ENCODE data around the gene TMEM19. TPM values are rescaled to one million over a fixed set of nuclear protein-coding genes. Genes with fewer than 3 reads are reported as not detected.
"Not testable (repeated sequence)": the region's sequence is repeated elsewhere in the genome, so short reads cannot be mapped to it uniquely, and the experiment has no call there.

TMEM19 gene
- total RNA-seq, 1 donor from 2014 or later, result 29.9 TPM

DNA sequence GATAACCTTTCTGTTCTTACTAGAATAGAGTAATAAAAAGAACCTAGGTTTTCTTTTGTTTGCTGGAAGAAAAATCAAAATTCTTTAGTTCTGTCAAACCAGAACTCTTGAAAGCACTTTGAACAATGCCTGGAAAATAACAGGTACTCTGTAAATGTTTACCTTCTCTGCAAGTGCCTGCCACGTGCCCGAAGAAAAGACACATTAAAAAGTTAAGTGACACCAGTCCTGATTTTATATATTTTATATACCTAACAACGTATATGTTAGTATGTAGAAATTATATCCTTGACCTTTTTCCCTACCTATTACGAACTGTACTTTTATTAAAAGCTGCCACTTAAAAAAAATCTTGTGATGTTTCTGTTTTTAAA lies 20.8 kb upstream of the TMEM19 start:
- DNase-seq (ENCODE audit: low read depth, low spot score), result no peak

- DNase-seq (ENCODE audit: low read depth, low spot score), result no peak
Measured at GRCh38 chr12:71666259-71666658, 19.6 kb upstream of the TMEM19 start.

GRCh38 chr12:71671311-71671710 lies 14.6 kb upstream of the TMEM19 start:
- DNase-seq (ENCODE audit: low read depth, low spot score), result no peak

DNA sequence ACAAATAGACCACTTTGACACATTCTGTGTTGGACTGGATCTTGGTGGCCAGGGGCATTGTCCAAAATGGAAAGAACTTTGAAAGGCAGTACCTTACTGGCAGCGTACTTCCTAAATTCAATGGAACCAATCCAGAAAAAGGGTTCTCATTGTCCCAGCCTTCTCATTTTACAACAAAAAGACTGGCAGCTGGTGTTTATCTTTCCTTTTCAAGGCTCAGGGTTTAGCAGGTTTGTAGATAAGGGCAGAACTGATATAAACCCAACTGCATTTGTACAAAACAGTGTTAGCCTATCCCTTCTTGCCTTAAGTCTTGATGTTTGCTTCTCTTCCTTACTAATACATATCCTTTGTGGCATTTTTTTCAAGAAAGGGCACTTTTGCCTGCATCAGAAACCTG lies 14.1 kb upstream of the TMEM19 start:
- DNase-seq (ENCODE audit: low read depth, low spot score), result no peak

DNA sequence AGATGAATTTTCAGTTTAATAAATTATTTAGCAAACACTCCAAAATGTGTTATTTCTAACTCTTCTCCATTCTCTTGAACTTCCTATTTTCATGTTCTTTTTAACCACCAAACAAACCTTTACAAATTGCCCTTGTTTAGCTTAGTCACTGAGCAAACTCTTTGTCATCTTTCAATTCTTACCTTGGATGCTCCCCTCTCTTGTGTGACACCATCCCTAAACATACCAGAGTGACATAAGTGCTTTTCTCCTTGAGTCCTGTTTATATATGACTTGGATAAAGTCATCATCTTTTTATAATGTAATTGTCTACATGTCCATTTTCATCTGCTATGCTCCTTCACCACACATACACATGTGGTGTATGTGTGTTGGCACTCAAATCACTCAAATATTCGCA lies 3.4 kb upstream of the TMEM19 start:
- DNase-seq (ENCODE audit: low read depth, low spot score), result no peak

- DNase-seq (ENCODE audit: low read depth, low spot score), result no peak
Measured at GRCh38 chr12:71683633-71684032, 2.2 kb upstream of the TMEM19 start.

GRCh38 chr12:71684081-71684480 lies 1.8 kb upstream of the TMEM19 start:
- DNase-seq (ENCODE audit: low read depth, low spot score), result no peak

DNA sequence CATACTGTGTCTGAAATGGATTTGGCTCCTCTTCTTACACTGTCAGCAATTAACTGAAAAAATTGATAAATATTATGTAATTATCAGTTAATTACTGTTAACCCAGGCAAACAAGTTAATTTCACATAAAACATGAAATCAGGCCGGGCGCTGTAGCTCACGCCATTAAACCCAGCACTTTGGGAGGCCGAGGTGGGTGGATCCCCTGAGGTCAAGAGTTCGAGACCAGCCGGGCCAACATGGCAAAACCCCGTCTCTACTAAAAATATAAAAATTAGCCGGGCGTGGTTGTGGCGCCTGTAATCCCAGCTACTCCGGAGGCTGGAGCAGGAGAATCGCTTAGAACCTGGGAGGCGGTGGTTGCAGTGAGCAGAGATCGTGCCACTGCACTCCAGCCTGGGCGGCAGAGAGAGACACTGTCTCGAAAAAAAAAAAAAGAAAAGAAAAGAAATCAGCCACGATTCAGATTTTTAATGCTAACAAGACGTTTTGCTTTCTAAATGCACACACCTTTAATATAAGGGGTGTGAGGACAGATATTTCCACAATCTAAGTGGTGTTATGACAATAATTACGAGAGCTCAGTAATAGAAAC lies 473 bp upstream of the TMEM19 start:
- no peak for DNase-seq (ENCODE audit: low read depth, low spot score)

DNA sequence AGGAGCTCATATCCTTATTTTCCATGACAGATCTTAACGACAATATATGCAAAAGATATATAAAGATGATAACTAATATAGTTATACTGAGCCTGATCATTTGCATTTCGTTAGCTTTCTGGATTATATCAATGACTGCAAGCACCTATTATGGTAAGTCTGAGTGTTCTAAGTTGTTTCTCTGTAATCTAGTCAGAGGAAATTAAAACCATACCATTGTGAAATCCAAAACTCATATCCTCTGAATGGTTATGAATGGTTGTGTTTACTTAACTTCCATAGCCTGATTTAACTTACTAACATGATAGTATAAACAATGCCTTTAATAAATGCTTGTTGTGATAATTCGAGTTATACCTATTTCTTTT lies 760 bp downstream of the TMEM19 start:
- no peak for DNase-seq (ENCODE audit: low read depth, low spot score)

GRCh38 chr12:71687172-71687571 lies 1.3 kb downstream of the TMEM19 start:
- DNase-seq (ENCODE audit: low read depth, low spot score), result not testable (repeated sequence)

DNA sequence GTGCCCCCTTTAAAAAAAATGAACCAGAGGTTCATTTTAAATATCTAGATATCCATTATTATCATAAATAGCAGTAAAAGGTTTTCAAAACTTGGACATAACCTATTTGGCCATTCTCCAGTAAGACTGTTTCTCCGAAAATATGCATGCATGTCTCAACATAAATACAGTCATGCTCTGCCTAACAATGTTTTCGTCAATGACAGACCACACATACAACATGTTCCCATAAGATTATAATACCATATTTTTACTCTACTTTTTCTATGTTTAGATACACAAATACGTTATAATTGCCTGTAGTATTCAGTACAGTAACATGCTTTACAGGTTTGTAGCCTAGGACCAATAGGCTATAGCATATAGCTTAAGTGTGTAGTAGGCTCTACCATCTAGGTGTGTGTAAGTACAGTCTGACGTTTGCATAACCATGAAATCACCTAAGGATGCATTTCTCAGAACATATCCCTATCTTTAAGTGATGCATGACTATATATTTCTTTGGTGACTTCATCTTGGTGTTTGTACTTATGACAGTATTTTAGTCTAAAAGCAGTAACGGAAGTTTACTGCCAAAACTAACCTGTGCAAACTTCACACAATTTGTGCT lies 3.2 kb downstream of the TMEM19 start:
- no peak for DNase-seq (ENCODE audit: low read depth, low spot score)

GRCh38 chr12:71691504-71692129 lies 5.7 kb downstream of the TMEM19 start:
- no peak for DNase-seq (ENCODE audit: low read depth, low spot score)

DNA sequence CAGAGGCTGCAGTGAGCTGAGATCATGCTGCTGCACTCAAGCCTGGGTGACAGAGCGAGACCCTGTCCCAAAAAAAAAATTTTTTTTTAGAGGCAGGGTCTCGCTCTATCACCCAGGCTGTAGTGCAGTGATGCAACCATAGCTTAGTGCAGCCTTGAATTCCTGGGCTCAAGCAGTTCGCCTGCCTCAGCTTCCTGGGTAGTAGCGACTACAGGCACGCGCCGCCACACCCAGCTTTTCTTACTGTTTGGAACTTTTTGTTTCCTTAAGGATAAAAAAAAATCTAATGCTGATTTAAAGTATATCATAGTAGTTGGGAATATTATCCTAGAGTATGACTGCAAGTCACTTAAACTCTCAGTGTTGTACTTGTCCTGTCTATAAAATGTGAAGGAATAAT lies 7.2 kb downstream of the TMEM19 start:
- no peak for DNase-seq (ENCODE audit: low read depth, low spot score)

GRCh38 chr12:71693651-71694050 lies 7.8 kb downstream of the TMEM19 start:
- DNase-seq (ENCODE audit: low read depth, low spot score), result not testable (repeated sequence)

DNA sequence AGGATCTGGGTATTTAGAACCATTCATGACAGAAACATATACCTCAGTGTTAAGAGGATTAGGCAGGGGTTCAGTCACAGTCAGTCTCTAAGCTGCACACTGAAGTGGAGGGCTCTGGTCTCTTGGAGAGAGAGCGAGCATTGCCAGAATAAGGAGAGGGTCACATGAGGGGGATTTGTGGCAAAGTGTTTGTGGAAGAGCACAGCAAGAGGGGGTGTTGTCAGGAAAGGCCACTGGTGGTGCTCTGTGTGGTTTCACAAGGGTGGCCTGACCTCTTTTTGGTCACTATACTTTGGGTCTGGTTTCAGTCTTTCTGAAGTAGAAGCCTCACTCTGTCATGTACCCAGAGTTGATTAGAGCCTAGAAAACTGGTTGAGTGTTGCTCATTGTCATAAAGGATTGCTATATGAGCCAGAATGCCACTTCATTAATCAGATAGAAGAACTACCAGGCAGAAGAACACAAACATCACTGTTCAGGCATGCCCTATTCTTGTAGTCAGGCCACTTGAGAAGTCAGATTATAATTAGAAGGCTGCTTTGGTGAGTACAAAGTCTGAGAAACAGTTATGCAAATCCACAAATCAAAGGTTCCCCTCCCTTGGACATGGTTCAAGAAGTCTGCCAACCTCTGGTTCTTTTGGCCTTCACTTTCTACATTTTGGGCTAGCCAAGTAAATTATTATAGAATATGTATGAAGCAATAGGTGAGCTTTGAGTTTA lies 8.4 kb downstream of the TMEM19 start:
- no peak for DNase-seq (ENCODE audit: low read depth, low spot score)

DNA sequence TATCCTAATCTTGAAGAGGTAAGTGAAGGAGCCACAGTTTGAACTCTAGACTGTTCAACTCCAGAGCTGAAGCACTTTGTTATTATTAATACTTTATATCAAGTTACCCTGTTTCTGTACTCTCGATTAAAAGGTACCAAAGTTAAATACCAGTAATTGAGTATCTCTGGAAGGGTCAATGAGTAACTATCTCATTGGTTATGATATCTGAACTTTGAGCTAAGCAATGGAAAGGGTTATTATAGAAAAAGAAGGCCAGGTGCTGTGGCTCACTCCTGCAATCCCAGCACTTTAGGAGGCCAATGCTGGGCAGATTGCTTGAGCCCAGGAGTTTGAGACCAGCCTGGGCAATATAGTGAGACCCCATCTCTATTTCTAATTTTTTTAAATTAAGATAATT lies 9.9 kb downstream of the TMEM19 start:
- DNase-seq (ENCODE audit: low read depth, low spot score), result no peak

DNA sequence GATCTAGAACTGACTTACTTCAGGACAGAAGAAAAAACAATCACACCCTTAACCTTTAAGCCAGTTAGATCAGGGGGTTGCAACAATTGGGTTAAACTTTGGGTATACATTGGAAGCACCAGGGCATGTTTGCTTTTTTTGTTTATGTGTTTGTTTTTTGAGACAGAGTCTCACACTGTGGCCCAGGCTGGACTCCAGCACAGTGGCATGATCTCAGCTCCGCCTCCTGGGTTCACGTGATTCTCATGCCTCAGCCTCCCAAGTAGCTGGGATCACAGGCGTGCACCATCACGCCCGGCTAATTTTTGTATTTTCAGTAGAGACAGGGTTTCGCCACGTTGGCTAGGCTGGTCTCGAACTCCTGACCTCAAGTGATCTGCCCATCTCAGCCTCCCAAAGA lies 16.3 kb downstream of the TMEM19 start:
- not testable (repeated sequence) for DNase-seq (ENCODE audit: low read depth, low spot score)

GRCh38 chr12:71702590-71702989 lies 16.7 kb downstream of the TMEM19 start:
- DNase-seq (ENCODE audit: low read depth, low spot score), result no peak

DNA sequence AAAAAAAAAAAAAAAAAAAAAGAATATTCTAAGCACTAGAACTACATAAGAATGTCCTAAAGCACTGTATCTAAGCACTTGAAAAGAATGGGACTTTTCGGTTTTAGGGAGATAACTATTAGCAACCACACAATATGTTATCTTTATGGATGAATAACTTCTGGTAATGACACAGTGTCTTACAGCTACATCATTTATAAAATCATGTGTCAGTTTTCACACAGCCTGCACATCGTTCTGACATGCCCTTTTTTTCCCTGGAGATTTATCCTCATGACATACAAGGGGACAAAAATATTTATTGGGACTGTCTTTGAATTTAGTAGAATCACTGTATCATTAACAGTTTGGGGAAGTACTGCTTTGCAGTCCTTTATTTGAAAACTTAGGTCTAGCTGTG lies 17.3 kb downstream of the TMEM19 start:
- no peak for DNase-seq (ENCODE audit: low read depth, low spot score)

GRCh38 chr12:71704920-71705319 lies 19.0 kb downstream of the TMEM19 start:
- DNase-seq (ENCODE audit: low read depth, low spot score), result no peak

- DNase-seq (ENCODE audit: low read depth, low spot score), result no peak
Measured at GRCh38 chr12:71708658-71709057, 22.8 kb downstream of the TMEM19 start.

GRCh38 chr12:71710276-71711125 lies 24.6 kb downstream of the TMEM19 start:
- no peak for DNase-seq (ENCODE audit: low read depth, low spot score)

Data from pulmonary artery endothelial cell (primary cell).